Measurements from ENCODE around the gene AQP7.

- no peak for TF ChIP-seq ZNF416 (tag by site-specific recombination; IDR thresholded peaks at IDR 0.05)
- no peak for TF ChIP-seq CTCF (tag by site-specific recombination; IDR thresholded peaks at IDR 0.05)
- no peak for TF ChIP-seq SCRT2 (tag by site-specific recombination; IDR thresholded peaks at IDR 0.05)
- no peak for TF ChIP-seq ZNF239 (tag by site-specific recombination; IDR thresholded peaks at IDR 0.05)
- TF ChIP-seq KLF16 (tag by site-specific recombination; IDR thresholded peaks at IDR 0.05) = no peak
- TF ChIP-seq ZNF184 (tag by site-specific recombination; IDR thresholded peaks at IDR 0.05) = no peak
- TF ChIP-seq ZBTB10 (tag by site-specific recombination; IDR thresholded peaks at IDR 0.05) = no peak
- no peak for TF ChIP-seq ZNF19 (tag by site-specific recombination; IDR thresholded peaks at IDR 0.05; ENCODE audit: low read depth)
- no peak for TF ChIP-seq KLF10 (tag by site-specific recombination; IDR thresholded peaks at IDR 0.05)
- no peak for TF ChIP-seq ZNF121 (tag by site-specific recombination; IDR thresholded peaks at IDR 0.05)
These were observed 38.2 kb upstream of the AQP7 start for GRCh38 chr9:33440609-33441008.

Data from HEK293 (cell line).